SU-DHL-6 (cell line): ENCODE data around the gene PLA2G4B.

Source experiments
- EZH2phosphoT487 ChIP-seq: fragments of 200-600 bp; sonication (generic), shearing (Covaris generic); conservative IDR thresholded peaks from 2 replicates; pipeline ENCODE4 v1.6.1; 2018; ENCODE audit warnings: mild to moderate bottlenecking, antibody characterized with exemption, low read length, moderate library complexity, mixed read lengths
- TF ChIP-seq, protein P1 (sequence below): fragments of 200-600 bp; sonication (generic); IDR thresholded peaks from one replicate; pipeline ENCODE4 v1.5.1; 2017; ENCODE audit warnings: antibody characterized with exemption, mild to moderate bottlenecking, low read length, moderate library complexity; ENCODE audit not compliant: insufficient read depth, poor library complexity, severe bottlenecking

DNA sequence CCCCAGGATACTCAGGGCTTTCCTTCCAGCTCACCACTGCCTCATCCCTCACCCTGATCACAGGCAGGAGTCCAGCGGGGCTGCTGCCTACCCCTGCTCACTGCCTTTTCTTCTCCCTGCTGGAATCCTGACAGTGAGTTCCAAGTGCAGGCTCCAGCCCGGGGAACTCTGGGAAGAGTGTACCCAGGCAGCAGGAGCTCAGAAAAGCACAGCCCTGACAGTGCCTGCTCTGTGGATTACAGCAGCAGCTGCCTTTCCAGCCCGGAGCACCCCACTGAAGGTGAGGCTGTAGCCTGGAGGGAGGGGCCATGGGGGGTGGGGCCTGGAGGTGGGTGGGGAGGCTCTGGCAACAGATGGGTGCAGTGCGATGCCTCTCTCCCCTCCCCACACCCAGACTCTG lies 16.8 kb upstream of the PLA2G4B start:
- TF ChIP-seq, protein P1, sequence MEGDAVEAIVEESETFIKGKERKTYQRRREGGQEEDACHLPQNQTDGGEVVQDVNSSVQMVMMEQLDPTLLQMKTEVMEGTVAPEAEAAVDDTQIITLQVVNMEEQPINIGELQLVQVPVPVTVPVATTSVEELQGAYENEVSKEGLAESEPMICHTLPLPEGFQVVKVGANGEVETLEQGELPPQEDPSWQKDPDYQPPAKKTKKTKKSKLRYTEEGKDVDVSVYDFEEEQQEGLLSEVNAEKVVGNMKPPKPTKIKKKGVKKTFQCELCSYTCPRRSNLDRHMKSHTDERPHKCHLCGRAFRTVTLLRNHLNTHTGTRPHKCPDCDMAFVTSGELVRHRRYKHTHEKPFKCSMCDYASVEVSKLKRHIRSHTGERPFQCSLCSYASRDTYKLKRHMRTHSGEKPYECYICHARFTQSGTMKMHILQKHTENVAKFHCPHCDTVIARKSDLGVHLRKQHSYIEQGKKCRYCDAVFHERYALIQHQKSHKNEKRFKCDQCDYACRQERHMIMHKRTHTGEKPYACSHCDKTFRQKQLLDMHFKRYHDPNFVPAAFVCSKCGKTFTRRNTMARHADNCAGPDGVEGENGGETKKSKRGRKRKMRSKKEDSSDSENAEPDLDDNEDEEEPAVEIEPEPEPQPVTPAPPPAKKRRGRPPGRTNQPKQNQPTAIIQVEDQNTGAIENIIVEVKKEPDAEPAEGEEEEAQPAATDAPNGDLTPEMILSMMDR = no peak
- no peak for TF ChIP-seq EZH2phosphoT487
